ELR (cell line): ENCODE results near the gene DPP6.

Source experiments
- DNase-seq: peaks from one replicate; pipeline ENCODE4 v3.0.0-alpha.2; 2015; ENCODE audit warnings: low read depth

The DPP6 gene

DNA sequence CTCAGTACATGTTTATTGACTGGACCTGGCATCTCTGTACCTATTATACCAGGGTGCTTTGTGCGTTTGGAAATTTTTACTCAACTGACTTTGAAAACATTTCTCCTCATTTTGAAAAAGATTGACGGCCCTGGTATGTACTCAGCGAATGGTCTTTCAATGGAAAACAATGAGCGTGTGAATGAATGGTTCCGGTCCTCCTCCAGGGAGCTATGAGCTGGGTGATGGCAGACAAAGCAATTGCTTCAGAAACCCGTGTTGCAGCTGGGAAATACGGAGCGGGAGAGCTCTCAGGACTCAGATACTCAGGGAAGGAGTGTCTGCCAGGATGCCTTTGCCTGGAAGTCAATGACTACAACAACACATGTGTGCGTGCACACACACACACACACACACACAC lies 824.8 kb downstream of the DPP6 start:
- DNase-seq = no peak

GRCh38 chr7:154879629-154880028 lies 827.4 kb downstream of the DPP6 start:
- no peak for DNase-seq

DNA sequence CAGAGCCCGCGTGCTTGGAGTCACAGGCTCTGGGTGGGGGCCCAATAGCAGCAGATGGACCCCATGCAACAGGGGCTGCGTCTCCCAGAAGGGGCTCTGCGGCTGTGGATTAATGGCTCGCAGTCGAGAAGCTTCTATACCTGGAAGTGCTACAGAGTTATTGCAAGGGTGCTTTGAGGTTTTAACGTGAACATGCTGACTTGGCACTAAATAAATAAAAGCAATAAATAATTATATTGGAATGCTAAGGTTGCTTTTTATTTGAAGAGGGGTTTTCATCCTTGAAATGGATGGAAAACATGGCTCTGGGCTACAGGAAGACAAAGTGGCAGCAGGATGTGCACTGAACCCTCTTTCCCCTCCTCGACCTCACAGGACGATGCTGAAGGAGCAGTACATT lies 828.3 kb downstream of the DPP6 start:
- no peak for DNase-seq

DNA sequence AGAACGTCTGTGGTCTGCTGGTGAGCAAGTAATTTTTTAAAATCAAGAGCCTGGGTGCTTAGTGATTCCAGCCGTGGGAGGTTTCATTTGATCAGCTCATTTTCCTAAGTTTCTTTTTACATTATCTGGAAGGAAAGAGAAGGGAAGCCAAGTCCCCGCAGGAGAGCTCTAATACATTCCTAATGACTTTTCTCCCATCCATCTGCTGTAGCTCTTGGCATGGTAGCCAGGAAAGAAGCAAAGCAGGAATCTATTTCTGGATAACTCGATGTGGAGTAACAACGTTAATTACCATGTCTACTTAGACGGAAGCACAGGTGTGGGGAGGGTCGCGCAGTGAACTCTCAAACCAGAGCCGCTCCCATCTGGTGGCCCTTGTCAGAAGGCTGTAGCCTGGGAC lies 828.8 kb downstream of the DPP6 start:
- DNase-seq = no peak

DNA sequence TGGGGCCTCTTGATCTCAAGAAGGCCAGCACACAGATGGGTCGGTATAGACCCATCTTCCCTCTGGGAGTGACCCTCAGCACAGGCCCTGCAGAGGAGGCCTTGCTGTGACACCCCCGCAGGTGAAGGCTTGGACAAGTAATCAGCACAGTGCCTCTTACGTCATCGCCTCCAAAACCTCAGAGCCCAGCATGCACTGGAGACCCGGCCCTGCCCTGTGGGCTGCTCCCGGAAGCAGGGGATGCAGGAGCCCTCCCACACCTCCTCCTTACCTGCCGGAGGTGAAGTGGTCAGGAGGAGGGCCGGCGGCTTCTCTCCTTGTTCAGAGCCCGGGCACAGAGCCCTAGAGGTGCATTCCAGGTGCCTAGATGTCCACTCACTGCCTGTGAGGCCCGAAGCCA lies 829.3 kb downstream of the DPP6 start:
- no peak for DNase-seq

- DNase-seq = no peak
Measured at GRCh38 chr7:154882931-154883474, 830.8 kb downstream of the DPP6 start.

DNA sequence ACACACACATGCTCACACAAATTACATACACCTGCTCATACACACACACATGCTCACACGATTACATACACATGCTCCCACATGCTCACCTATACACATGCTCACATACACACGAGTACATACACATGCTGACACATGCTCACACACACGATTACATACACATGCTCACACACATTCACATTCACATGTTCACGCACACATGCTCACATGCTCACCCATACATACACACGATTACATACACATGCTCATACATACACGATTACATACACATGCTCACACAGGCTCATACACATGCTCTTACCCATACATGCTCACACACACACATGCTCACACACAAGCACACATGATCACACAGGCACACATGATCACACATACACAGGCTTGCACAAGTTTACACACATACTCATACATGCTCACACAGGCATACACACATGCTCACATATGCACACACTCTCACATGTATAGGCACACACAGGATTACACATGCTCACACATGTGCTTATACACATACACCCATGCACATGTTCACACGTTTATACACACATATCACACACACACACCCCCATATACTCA lies 832.2 kb downstream of the DPP6 start:
- DNase-seq = no peak

GRCh38 chr7:154886591-154886990 lies 834.4 kb downstream of the DPP6 start:
- DNase-seq = no peak

DNA sequence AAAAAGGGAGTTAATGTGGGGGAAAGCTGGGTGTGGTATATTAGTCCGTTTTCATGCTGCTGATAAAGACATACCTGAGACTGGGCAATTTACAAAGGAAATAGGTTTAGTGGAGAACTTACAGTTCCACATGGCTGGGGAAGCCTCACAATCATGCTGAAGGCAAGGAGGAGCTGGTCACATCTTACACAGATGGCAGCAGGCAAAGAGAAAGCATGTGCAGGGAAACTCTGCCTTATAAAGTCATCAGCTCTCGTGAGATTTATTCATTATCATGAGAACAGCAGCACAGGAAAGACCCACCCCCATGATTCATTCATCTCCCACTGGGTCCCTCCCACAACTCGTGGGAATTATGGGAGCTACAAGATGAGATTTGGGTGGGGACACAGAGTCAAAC lies 836.5 kb downstream of the DPP6 start:
- DNase-seq = no peak

DNA sequence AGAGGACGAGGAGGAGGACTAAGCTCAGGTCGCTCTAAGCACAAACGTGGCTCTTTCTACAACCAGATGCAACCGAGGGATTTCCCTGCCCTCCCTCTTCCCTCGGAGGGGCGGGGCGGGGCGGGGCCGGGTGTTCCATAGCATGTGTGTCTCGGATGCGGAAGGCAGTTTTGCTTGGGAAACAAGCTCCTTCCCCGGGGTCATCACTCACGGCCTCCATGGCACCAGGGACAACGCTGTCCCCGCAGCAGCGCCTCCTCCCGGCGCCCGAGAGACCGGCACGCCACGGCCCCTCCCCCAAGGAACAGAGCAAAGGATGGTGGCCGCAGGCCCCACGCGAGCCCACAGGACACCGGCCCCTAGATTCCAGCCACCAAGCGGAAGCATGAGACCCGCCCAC lies 840.3 kb downstream of the DPP6 start:
- DNase-seq = no peak

GRCh38 chr7:154896076-154896475 lies 843.9 kb downstream of the DPP6 start:
- DNase-seq = no peak

GRCh38 chr7:154898973-154899855 lies 847.0 kb downstream of the DPP6 start:
- DNase-seq = no peak

GRCh38 chr7:154899862-154900261 lies 847.7 kb downstream of the DPP6 start:
- no peak for DNase-seq

- DNase-seq = no peak
Measured at GRCh38 chr7:154902600-154903082, 850.4 kb downstream of the DPP6 start.

DNA sequence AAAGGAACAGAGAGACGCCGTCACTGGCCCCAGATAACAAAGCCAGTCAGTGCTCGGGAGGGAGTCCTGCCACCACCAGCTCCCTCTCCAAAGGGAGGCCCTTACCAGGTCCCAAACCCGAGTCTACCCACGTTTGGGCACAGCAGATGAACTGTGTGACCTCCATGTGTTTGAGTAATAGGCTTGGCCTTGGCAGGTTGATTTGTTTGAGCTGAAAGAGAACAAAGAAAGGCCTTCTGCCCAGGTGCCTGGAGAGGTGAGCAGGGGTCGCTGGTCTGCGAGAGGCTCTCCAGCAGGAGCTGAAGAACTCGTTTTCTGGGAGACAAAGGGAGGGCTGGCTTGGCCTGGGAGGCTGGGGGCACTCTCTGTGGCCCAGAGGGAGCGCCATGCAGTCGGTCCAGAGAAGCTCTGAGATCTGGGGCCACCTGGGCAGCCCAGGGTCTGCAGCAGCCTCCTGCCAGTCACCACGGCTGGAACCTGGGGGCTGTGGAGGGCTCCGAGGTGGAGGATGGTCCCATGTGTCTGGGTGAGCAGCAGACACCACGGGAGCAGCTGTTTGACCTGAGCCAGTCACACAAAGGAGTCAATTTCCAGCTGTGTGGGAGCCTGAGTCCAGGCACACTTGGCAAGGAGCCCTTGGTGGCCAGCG lies 851.0 kb downstream of the DPP6 start:
- DNase-seq = no peak

- DNase-seq = no peak
Measured at GRCh38 chr7:154905146-154905545, 852.9 kb downstream of the DPP6 start.

DNA sequence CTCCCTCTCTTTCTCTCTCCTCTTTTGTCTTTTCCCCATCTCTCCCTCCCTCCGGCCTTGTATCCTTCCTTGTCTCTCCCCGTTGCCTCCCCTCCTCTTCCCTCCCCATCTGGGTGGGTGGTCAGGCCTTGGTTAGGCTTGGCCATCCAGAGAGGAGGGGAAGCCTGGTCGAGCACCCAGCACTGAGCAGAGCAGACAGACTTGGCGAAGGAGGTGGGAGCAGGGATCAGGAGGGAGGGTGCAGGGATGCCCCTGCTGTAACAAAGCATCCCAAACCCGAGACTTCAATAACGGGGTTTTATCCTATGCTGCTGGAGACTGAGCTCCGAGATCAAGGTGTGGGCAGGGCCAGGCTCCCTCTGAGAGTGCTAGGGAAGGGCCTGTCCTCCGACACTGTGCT lies 853.4 kb downstream of the DPP6 start:
- no peak for DNase-seq

- no peak for DNase-seq
Measured at GRCh38 chr7:154906201-154906600, 854.0 kb downstream of the DPP6 start.

- DNase-seq = no peak
Measured at GRCh38 chr7:154906736-154907355, 854.6 kb downstream of the DPP6 start.

DNA sequence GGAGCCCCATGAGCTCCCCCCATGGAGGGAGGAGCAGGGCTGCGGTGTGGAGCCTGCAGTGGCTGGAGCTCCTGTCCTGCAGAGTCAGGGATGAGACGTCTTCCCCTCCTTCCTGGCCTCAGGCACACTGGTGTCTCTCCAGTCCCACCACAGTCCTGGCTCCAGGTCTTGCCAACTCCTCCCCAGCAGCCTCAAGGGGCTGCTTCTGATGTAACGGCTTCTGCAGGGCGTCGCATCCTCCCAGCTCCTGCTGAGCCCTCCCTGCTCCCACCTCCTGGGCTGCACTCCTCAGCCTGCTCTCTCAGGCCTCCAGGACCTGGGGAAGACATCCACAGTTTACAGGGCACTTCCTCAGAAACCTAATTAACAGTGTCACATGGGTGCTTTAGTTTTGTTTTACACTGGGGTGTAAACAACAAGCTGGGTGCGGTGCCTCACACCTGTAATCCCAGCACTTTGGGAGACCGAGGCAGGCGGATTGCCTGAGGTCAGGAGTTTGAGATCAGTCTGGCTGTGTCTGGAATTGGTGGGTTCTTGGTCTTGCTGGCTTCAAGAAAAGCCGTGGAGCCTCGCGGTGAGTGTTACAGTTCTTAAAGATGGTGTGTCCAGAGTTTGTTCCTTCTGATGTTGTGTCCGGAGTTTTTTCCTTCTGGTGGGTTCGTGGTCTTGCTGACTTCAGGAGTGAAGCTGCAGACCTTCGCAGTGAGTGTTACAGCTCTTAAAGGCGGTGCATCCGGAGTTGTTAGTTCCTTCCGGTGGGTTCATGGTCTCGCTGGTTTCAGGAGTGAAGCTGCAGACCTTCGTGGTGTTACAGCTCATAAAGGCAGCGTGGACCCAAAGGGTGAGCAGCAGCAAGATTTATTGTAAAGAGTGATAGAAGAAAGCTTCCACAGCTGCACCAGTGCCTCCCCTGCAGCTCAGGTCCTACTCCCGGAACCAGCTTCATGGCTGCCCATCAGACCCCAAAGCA lies 855.7 kb downstream of the DPP6 start:
- DNase-seq = no peak
